H1 (cell line): ENCODE data around the gene SLC25A34. TPM values are rescaled to one million over a fixed set of nuclear protein-coding genes. Genes with fewer than 3 reads are reported as not detected.
A peak's percentile ranks its signal among the peaks of the same experiment; 100 is the strongest.

ENCODE experiments used
- CTCF ChIA-PET: fragments of 300-600 bp; sonication (Branson Sonifier 250); formaldehyde crosslinking; loops from one replicate; lab custom pipeline; 2021; ENCODE audit not compliant: partially characterized antibody; lab: Charles Lee
- POLR2A ChIA-PET: fragments of 300-600 bp; sonication (Branson Sonifier 250); formaldehyde crosslinking; loops from one replicate; lab custom pipeline; 2021; ENCODE audit warnings: inconsistent platforms; ENCODE audit not compliant: partially characterized antibody; lab: Charles Lee
- DNase-seq, 2 experiments: peaks; one replicate each; pipeline versions ENCODE4 v3.0.0 to v3.0.0-alpha.2; 2010 to 2022; ENCODE audit warnings: low spot score in 2 of 2, low read depth in 1 of 2, mixed read lengths in 1 of 2
- FAIRE-seq: peaks from 2 replicates; lab custom pipeline; 2011; peaks lifted over from hg19 to GRCh38; lab: Jason Lieb, UNC
- H2AFZ ChIP-seq: 2 replicates; pipeline ENCODE4 v1.8.1; 2012; ENCODE audit warnings: low read length, inconsistent platforms
- H2AK5ac ChIP-seq: 2 replicates; pipeline ENCODE4 v1.6.1; 2013; ENCODE audit warnings: low read depth, low read length
- H2BK120ac ChIP-seq: replicated peaks from 2 replicates; pipeline ENCODE3; 2013; ENCODE audit warnings: low read depth, low read length, inconsistent platforms
- H2BK12ac ChIP-seq: 2 replicates; pipeline ENCODE4 v1.6.1; 2013; ENCODE audit warnings: low read depth, low read length
- H2BK15ac ChIP-seq: 2 replicates; pipeline ENCODE4 v1.6.1; 2013; ENCODE audit warnings: low read length
- H2BK20ac ChIP-seq: 2 replicates; pipeline ENCODE4 v1.6.1; 2013; ENCODE audit warnings: low read length
- H2BK5ac ChIP-seq: 2 replicates; pipeline ENCODE4 v1.6.1; 2013; ENCODE audit warnings: low read depth, low read length
- H3K14ac ChIP-seq: 2 replicates; pipeline ENCODE4 v1.6.1; 2013; ENCODE audit warnings: inconsistent platforms; ENCODE audit not compliant: insufficient read length
- H3K18ac ChIP-seq: 2 replicates; pipeline ENCODE4 v1.6.1; 2013; ENCODE audit warnings: low read length; ENCODE audit errors: extremely low read depth
- H3K23ac ChIP-seq: 2 replicates; pipeline ENCODE4 v1.6.1; 2013; ENCODE audit warnings: inconsistent platforms; ENCODE audit not compliant: insufficient read length
- H3K23me2 ChIP-seq: 2 replicates; pipeline ENCODE4 v1.6.1; 2013; ENCODE audit warnings: low read depth, low read length
- H3K27ac ChIP-seq: 2 replicates; pipeline ENCODE4 v1.6.1; 2011; ENCODE audit warnings: low read depth, low read length, inconsistent platforms
- H3K27me3 ChIP-seq, 4 experiments: replicated peaks in 1 of 4; 1 replicate in 1 of 4; 2 replicates in 3 of 4; pipeline versions ENCODE4 v1.6.1 to v1.8.1; 2011 to 2013; ENCODE audit warnings: low read length in 3 of 4, mild to moderate bottlenecking in 3 of 4, inconsistent platforms in 2 of 4, mixed read lengths in 2 of 4, moderate library complexity in 1 of 4; ENCODE audit not compliant: control insufficient read depth in 3 of 4, insufficient read depth in 3 of 4; ENCODE audit errors: extremely low read depth in 1 of 4
- H3K36me3 ChIP-seq, 4 experiments: 2 replicates each; pipeline versions ENCODE4 v1.6.1 to v1.8.1; 2011 to 2013; ENCODE audit warnings: mild to moderate bottlenecking in 4 of 4, low read length in 3 of 4, moderate library complexity in 2 of 4, control low read depth in 1 of 4, inconsistent platforms in 1 of 4; ENCODE audit not compliant: insufficient read depth in 4 of 4, control insufficient read depth in 2 of 4
- H3K4ac ChIP-seq: replicated peaks from 2 replicates; pipeline ENCODE3; 2013; ENCODE audit warnings: low read length, low read depth, mixed read lengths, inconsistent platforms; ENCODE audit not compliant: insufficient read length
- H3K4me1 ChIP-seq, 4 experiments: replicated peaks in 1 of 4; 1 replicate in 1 of 4; 2 replicates in 3 of 4; pipeline versions ENCODE4 v1.6.1 to v1.8.1; 2011 to 2013; ENCODE audit warnings: low read length in 3 of 4, inconsistent platforms in 2 of 4, mixed read lengths in 1 of 4; ENCODE audit not compliant: insufficient read depth in 4 of 4, control insufficient read depth in 3 of 4
- H3K4me2 ChIP-seq, 2 experiments: 2 replicates each; pipeline versions ENCODE4 v1.6.1 to v1.8.1; 2011 to 2013; ENCODE audit warnings: low read depth in 2 of 2, low read length in 2 of 2, control low read depth in 1 of 2, inconsistent platforms in 1 of 2, mild to moderate bottlenecking in 1 of 2; ENCODE audit not compliant: insufficient read depth in 1 of 2
- H3K4me3 ChIP-seq, 4 experiments: fragments of 200-600, 300-600 bp in 1 of 4; sonication (generic), shearing (Covaris generic), sonication (Bioruptor Twin) in 1 of 4; 2 replicates each; pipeline versions ENCODE4 v1.5.1 to v1.8.1; 2011 to 2016; ENCODE audit warnings: low read length in 4 of 4, low read depth in 3 of 4, control low read depth in 2 of 4, inconsistent platforms in 2 of 4, mild to moderate bottlenecking in 2 of 4, mixed read lengths in 1 of 4, moderate library complexity in 1 of 4; ENCODE audit not compliant: insufficient read depth in 2 of 4; ENCODE audit errors: extremely low read depth in 1 of 4
- H3K56ac ChIP-seq: replicated peaks from 2 replicates; pipeline ENCODE3; 2013; ENCODE audit warnings: low read depth, mild to moderate bottlenecking, mixed read lengths, low read length, inconsistent platforms; ENCODE audit not compliant: insufficient read length
- H3K79me1 ChIP-seq: 2 replicates; pipeline ENCODE4 v1.6.1; 2013; ENCODE audit warnings: low read depth, low read length, control low read depth
- H3K79me2 ChIP-seq, 2 experiments: 2 replicates each; pipeline versions ENCODE4 v1.6.1 to v1.8.1; 2012 to 2013; ENCODE audit warnings: low read length in 2 of 2, mild to moderate bottlenecking in 2 of 2, inconsistent platforms in 1 of 2; ENCODE audit not compliant: insufficient read depth in 2 of 2, control insufficient read depth in 1 of 2
- H3K9ac ChIP-seq, 4 experiments: replicated peaks in 1 of 4; 1 replicate in 1 of 4; 2 replicates in 3 of 4; pipeline versions ENCODE4 v1.6.1 to v1.8.1; 2011 to 2013; ENCODE audit warnings: low read depth in 3 of 4, low read length in 3 of 4, control low read depth in 2 of 4, mild to moderate bottlenecking in 2 of 4, moderate library complexity in 2 of 4, inconsistent platforms in 1 of 4; ENCODE audit errors: extremely low read depth in 1 of 4
- H3K9me3 ChIP-seq, 2 experiments: 2 replicates each; pipeline versions ENCODE4 v1.6.1 to v1.8.1; 2012 to 2013; ENCODE audit warnings: mild to moderate bottlenecking in 2 of 2, moderate library complexity in 2 of 2, control low read depth in 1 of 2, inconsistent platforms in 1 of 2, low read depth in 1 of 2, low read length in 1 of 2, mixed read lengths in 1 of 2; ENCODE audit not compliant: insufficient read depth in 2 of 2
- H4K20me1 ChIP-seq, 2 experiments: replicated peaks in 1 of 2; 2 replicates each; pipeline versions ENCODE3 to v1.8.1; 2011 to 2013; ENCODE audit warnings: inconsistent platforms in 2 of 2, low read length in 2 of 2, mild to moderate bottlenecking in 1 of 2; ENCODE audit not compliant: insufficient read depth in 2 of 2, control insufficient read depth in 1 of 2
- H4K5ac ChIP-seq: 2 replicates; pipeline ENCODE4 v1.6.1; 2013; ENCODE audit warnings: low read length, low read depth, mixed read lengths, inconsistent platforms; ENCODE audit not compliant: insufficient read length
- H4K8ac ChIP-seq: 2 replicates; pipeline ENCODE4 v1.8.0; 2013; ENCODE audit warnings: mild to moderate bottlenecking, moderate library complexity, low read length, inconsistent platforms; ENCODE audit not compliant: insufficient read depth; ENCODE audit errors: extremely low read depth
- H4K91ac ChIP-seq: replicated peaks from 2 replicates; pipeline ENCODE3; 2013; ENCODE audit warnings: low read length, mixed read lengths, inconsistent platforms; ENCODE audit not compliant: insufficient read length
- CBX5 ChIP-seq: fragments of 300-800, 300-1000 bp; sonication (generic); IDR thresholded peaks from 2 replicates; pipeline ENCODE4 v1.7.1; 2016; ENCODE audit warnings: antibody characterized with exemption, low read length, low read depth
- CEBPB ChIP-seq: IDR thresholded peaks from 2 replicates; pipeline ENCODE4 v1.6.1; 2012; ENCODE audit warnings: low read depth, low read length
- JUN ChIP-seq: IDR thresholded peaks from 2 replicates; pipeline ENCODE4 v1.6.1; 2011; ENCODE audit warnings: low read depth, mild to moderate bottlenecking, improper control_type of control experiment, low read length
- KDM1A ChIP-seq: fragments of 200-600, 300-600 bp; sonication (generic); IDR thresholded peaks from 2 replicates; pipeline ENCODE4 v1.7.1; 2016; ENCODE audit warnings: mild to moderate bottlenecking, low read length, borderline replicate concordance
- POLR2AphosphoS5 ChIP-seq: IDR thresholded peaks from 2 replicates; pipeline ENCODE4 v1.6.1; 2011; ENCODE audit warnings: low read depth, low read length
- RAD21 ChIP-seq, 2 experiments: IDR thresholded peaks in 1 of 2; conservative IDR thresholded peaks in 1 of 2; 2 replicates each; pipeline ENCODE4 v1.6.1; 2011; ENCODE audit warnings: low read depth in 2 of 2, low read length in 2 of 2, improper control_type of control experiment in 1 of 2, inconsistent platforms in 1 of 2, mild to moderate bottlenecking in 1 of 2, moderate library complexity in 1 of 2
- RNF2 ChIP-seq: fragments of 200-900, 300-1000 bp; sonication (generic); IDR thresholded peaks from 2 replicates; pipeline ENCODE4 v1.7.1; 2016; ENCODE audit warnings: borderline replicate concordance, low read depth, mild to moderate bottlenecking, antibody characterized with exemption, low read length; ENCODE audit not compliant: poor library complexity, severe bottlenecking; ENCODE audit errors: missing control alignments
- TCF12 ChIP-seq: IDR thresholded peaks from 2 replicates; pipeline ENCODE4 v1.6.1; 2011; ENCODE audit warnings: low read depth, mild to moderate bottlenecking, low read length
- YY1 ChIP-seq: IDR thresholded peaks from 2 replicates; pipeline ENCODE4 v1.6.1; 2011; ENCODE audit warnings: low read depth, mild to moderate bottlenecking, low read length
- WGBS, 2 experiments: shearing (Covaris generic) in 1 of 2; methylation state at CpG; one replicate each; pipeline versions ENCODE4 v1.1.6 to v1.1.7; 2013 to 2015; ENCODE audit warnings: low lambda C conversion rate in 2 of 2, mixed read lengths in 2 of 2, inconsistent platforms in 1 of 2, low coverage in 1 of 2, missing lambda C conversion rate in 1 of 2; ENCODE audit not compliant: insufficient replicate concordance in 2 of 2, insufficient coverage in 1 of 2, insufficient read length in 1 of 2; ENCODE audit errors: extremely low coverage in 1 of 2, missing lambda C conversion rate in 1 of 2; 5-methylcytosine and 5-hydroxymethylcytosine counted together
- polyA plus RNA-seq, 7 experiments: library from polyadenylated mRNA; depleted of rRNA in 3 of 7; stranded (reverse) in 5 of 7; unstranded in 2 of 7; fragments of >200 nt in 5 of 7; fragments of 200-250 nt in 2 of 7; gene quantifications; 1 replicate in 5 of 7; 2 replicates in 1 of 7; 4 replicates in 1 of 7; pipeline versions ENCODE4 v1.2.1 to v1.2.3, GENCODE V29; 2011 to 2013; ENCODE audit warnings: missing spikeins in 2 of 7, mixed read lengths in 2 of 7
- total RNA-seq: library from RNA; stranded (reverse); fragmentation: NEBNext Ultra II Directional; extraction: Animal tissue kit (Norgen Biotek cat#: 25700); gene quantifications from 2 replicates; pipeline ENCODE4 v1.2.1, GENCODE V29; 2021

Gene SLC25A34
- total and polyA plus RNA-seq, 2 of the 8 experiments (the other 6 are each of a cell fraction or from before 2014, with no cell fraction given): 0.48 to 0.62 TPM

- Histone ChIP-seq H4K20me1 (peaks cover 3 to 8% of the 10 kb centered on the region in 2 experiments), H2AFZ (no peak overlapping the region), H2AK5ac (no peak overlapping the region), H3K79me2 (peaks cover 0 to 5% of the 10 kb centered on the region in 2 experiments; a peak in 1 of 4 replicates), H4K8ac (no peak overlapping the region), H2BK15ac (no peak overlapping the region), H3K9me3 (no peaks in the 10 kb centered on the region), H2BK5ac (no peak overlapping the region), H3K9ac (no peak overlapping the region), H3K36me3 (no peaks in the 10 kb centered on the region), H3K79me1 (peaks cover 5% of the 10 kb centered on the region), H3K23me2 (no peaks in the 10 kb centered on the region), H3K4me3 (no peak overlapping the region), H3K27me3 (no peaks in the 10 kb centered on the region), H2BK20ac (no peak overlapping the region), H3K4me2 (no peak overlapping the region), H2BK120ac (no peak overlapping the region), H3K23ac (no peak overlapping the region), H2BK12ac (no peak overlapping the region), H3K56ac (no peak overlapping the region), H3K4ac (no peak overlapping the region), H4K5ac (no peak overlapping the region), H3K18ac (no peak overlapping the region), H4K91ac (no peak overlapping the region), H3K14ac (no peak overlapping the region), H3K27ac (no peak overlapping the region), H3K4me1 (no peaks in the 10 kb centered on the region)
- WGBS, 2 experiments: 83% methylated on average over 18 of the region's 19 CpGs; no CpG with 5 or more reads in 1 of the 2 experiments
- ChIA-PET POLR2A (no interaction called here), CTCF (interaction anchor here (0.7 to 3.4 kb wide), 9 partner anchors 14 to 109 kb away, joined by 3 to 12 read pairs (median 4); partner anchors contain the start of gene SLC25A34)
- DNase-seq (peak in 1 of 2 experiments; percentile 61), FAIRE-seq (no peak)
- no peak for TF ChIP-seq POLR2AphosphoS5
- peak; percentile 39 to 50; a peak in 3 of 4 replicates for TF ChIP-seq RAD21 (IDR thresholded peaks at IDR 0.05 in 1 of 2, conservative IDR thresholded peaks at IDR 0.05 in 1 of 2; ENCODE audit: low read depth in 2 of 2, low read length in 2 of 2)
- no peak for TF ChIP-seq TCF12
- no peak for TF ChIP-seq CEBPB
- TF ChIP-seq YY1: 0 out of 2 replicates have a peak, but pooled peaks have one; percentile 12
- TF ChIP-seq CBX5: no peak
- TF ChIP-seq JUN: no peak
- no peak for TF ChIP-seq RNF2
- peak; percentile 47 for TF ChIP-seq KDM1A
These were observed 33.1 kb upstream of the SLC25A34 start for GRCh38 chr1:15702722-15703550.
